K562 (cell line): ENCODE results near the gene BICD1. TPM values are rescaled to one million over a fixed set of nuclear protein-coding genes. Genes with fewer than 3 reads are reported as not detected.

Source experiments
- ATAC-seq: fragments of 200-7000 bp; cut with Tn5 transposase; 3 replicates; pipeline ENCODE4 v1.9.1; 2020; ENCODE audit warnings: moderate library complexity
- BruUV-seq: library from RNA; stranded (reverse); fragments of 400-500 nt; replicated peaks from 2 replicates; lab custom pipeline; 2021; lab: Mats Ljungman, UMichigan
- CTCF ChIA-PET: fragments of 300-600 bp; formaldehyde crosslinking; extraction: SDS; loops from one replicate; lab custom pipeline; 2021; ENCODE audit warnings: low intra/inter-chr PET ratio; lab: Yijun Ruan, JAX
- POLR2A ChIA-PET: fragments of 300-600, 350-650 bp; sonication (Branson Sonifier 250); formaldehyde crosslinking; extraction: SDS; loops from one replicate; lab custom pipeline; 2021; ENCODE audit warnings: antibody characterized with exemption, inconsistent platforms; lab: Yijun Ruan, JAX
- DNase-seq, 4 experiments: peaks; one replicate each; pipeline versions ENCODE4 v3.0.0 to v3.0.0-alpha.2; 2011 to 2018; ENCODE audit warnings: low spot score in 3 of 4, mixed read lengths in 3 of 4; ENCODE audit errors: extremely low read depth in 1 of 4
- FAIRE-seq: peaks from 2 replicates; lab custom pipeline; 2011; peaks lifted over from hg19 to GRCh38; lab: Jason Lieb, UNC
- H2AFZ ChIP-seq: 2 replicates; pipeline ENCODE4 v1.6.0; 2011; ENCODE audit warnings: low read depth, low read length, control low read depth, inconsistent platforms
- H3K27ac ChIP-seq: fragments of 200-600 bp; 3 replicates; pipeline ENCODE4 v1.8.0; 2011; ENCODE audit warnings: low read depth, mild to moderate bottlenecking, control low read depth, inconsistent platforms, low read length, moderate library complexity, mixed read lengths; ENCODE audit errors: extremely low read depth
- H3K27me3 ChIP-seq, 2 experiments: fragments of 300-600 bp in 1 of 2; 2 replicates in 1 of 2; 3 replicates in 1 of 2; pipeline versions ENCODE4 v1.6.0 to v1.8.0; 2011; ENCODE audit warnings: inconsistent platforms in 2 of 2, low read length in 2 of 2, mild to moderate bottlenecking in 1 of 2, mixed read lengths in 1 of 2, moderate library complexity in 1 of 2; ENCODE audit not compliant: control insufficient read depth in 2 of 2, insufficient read depth in 2 of 2
- H3K36me3 ChIP-seq: fragments of 300-600 bp; 3 replicates; pipeline ENCODE4 v1.8.0; 2011; ENCODE audit warnings: mild to moderate bottlenecking, low read length, inconsistent platforms; ENCODE audit not compliant: control insufficient read depth, insufficient read depth
- H3K4me1 ChIP-seq, 2 experiments: fragments of 200-600 bp in 1 of 2; replicated peaks in 1 of 2; 2 replicates in 1 of 2; 3 replicates in 1 of 2; pipeline versions ENCODE4 v1.5.1 to v1.8.0; 2011; ENCODE audit warnings: inconsistent platforms in 2 of 2, low read length in 2 of 2, mild to moderate bottlenecking in 1 of 2, mixed read lengths in 1 of 2, moderate library complexity in 1 of 2; ENCODE audit not compliant: control insufficient read depth in 2 of 2, insufficient read depth in 2 of 2
- H3K4me2 ChIP-seq: 2 replicates; pipeline ENCODE4 v1.6.1; 2011; ENCODE audit warnings: low read length, control low read depth, inconsistent platforms, mixed read lengths; ENCODE audit not compliant: insufficient read depth
- H3K4me3 ChIP-seq: fragments of 200-600 bp; sonication (generic), shearing (Covaris generic); 2 replicates; pipeline ENCODE4 v1.5.1; 2016; ENCODE audit warnings: control low read depth, inconsistent platforms
- H3K79me2 ChIP-seq: fragments of 200-600 bp; 3 replicates; pipeline ENCODE4 v1.8.0; 2011; ENCODE audit warnings: low read length, inconsistent platforms; ENCODE audit not compliant: control insufficient read depth, insufficient read depth
- H3K9ac ChIP-seq, 2 experiments: 2 replicates each; pipeline versions ENCODE4 v1.6.0 to v1.6.1; 2011; ENCODE audit warnings: low read depth in 2 of 2, low read length in 2 of 2, control low read depth in 1 of 2, inconsistent platforms in 1 of 2, mild to moderate bottlenecking in 1 of 2, mixed read lengths in 1 of 2; ENCODE audit not compliant: insufficient read depth in 1 of 2
- H3K9me1 ChIP-seq: one replicate; pipeline ENCODE4 v1.6.0; 2011; ENCODE audit warnings: inconsistent platforms, mild to moderate bottlenecking, low read length, moderate library complexity; ENCODE audit not compliant: control insufficient read depth, insufficient read depth
- H3K9me3 ChIP-seq: replicated peaks from 2 replicates; pipeline ENCODE4 v1.5.1; 2011; ENCODE audit warnings: low read depth, low read length, inconsistent platforms; ENCODE audit not compliant: control insufficient read depth, insufficient read depth
- H4K20me1 ChIP-seq: replicated peaks from 2 replicates; pipeline ENCODE4 v1.6.1; 2011; ENCODE audit warnings: low read length, inconsistent platforms, mixed read lengths; ENCODE audit not compliant: control insufficient read depth, insufficient read depth
- CREM ChIP-seq: IDR thresholded peaks from 2 replicates; pipeline ENCODE4 v1.6.1; 2014; ENCODE audit warnings: antibody characterized with exemption, low read depth
- MAZ ChIP-seq, 2 experiments: fragments of 450-650 bp in 1 of 2; sonication (generic) in 1 of 2; formaldehyde crosslinking; IDR thresholded peaks in 1 of 2; conservative IDR thresholded peaks in 1 of 2; 2 replicates each; pipeline versions ENCODE4 v1.4.0 to v1.5.0; 2020; ENCODE audit warnings: mild to moderate bottlenecking in 1 of 2, missing genetic modification reagents in 1 of 2
- NCOR1 ChIP-seq: fragments of 450-650 bp; IDR thresholded peaks from 2 replicates; pipeline ENCODE4 v1.6.1; 2016; ENCODE audit warnings: mild to moderate bottlenecking, moderate library complexity
- PATZ1 ChIP-seq: fragments of 250-450 bp; sonication (Bioruptor Pico); IDR thresholded peaks from 2 replicates; pipeline ENCODE4 v1.5.0; 2020; ENCODE audit warnings: mild to moderate bottlenecking, borderline replicate concordance
- ZNF639 ChIP-seq, 2 experiments: fragments of 200-800 bp in 1 of 2; sonication (Bioruptor generic) in 1 of 2; sonication (generic) in 1 of 2; formaldehyde crosslinking in 1 of 2; IDR thresholded peaks in 1 of 2; conservative IDR thresholded peaks in 1 of 2; 2 replicates each; pipeline versions ENCODE4 v1.5.0 to v1.6.1; 2016 to 2020; ENCODE audit warnings: missing compliant biosample characterization in 1 of 2, missing genetic modification characterization in 1 of 2, missing genetic modification reagents in 1 of 2
- WGBS: fragments of 100-300 bp; shearing (Covaris generic); methylation state at CpG from one replicate; pipeline ENCODE4 v1.1.6; 2016; ENCODE audit warnings: low coverage, mixed read lengths; ENCODE audit not compliant: insufficient coverage; ENCODE audit errors: missing lambda C conversion rate; 5-methylcytosine and 5-hydroxymethylcytosine counted together
- in situ Hi-C: fragments of 300-500 bp; cut with MboI; formaldehyde crosslinking; loops from 4 replicates; pipeline ENCODE4 v1.15.0; 2018; ENCODE audit warnings: inconsistent platforms, mixed read lengths
- intact Hi-C: fragments of 100-400 bp; cut with micrococcal nuclease; formaldehyde crosslinking; loops from 2 replicates; pipeline ENCODE4 v1.14.2; 2022
- polyA plus RNA-seq, 8 experiments: library from polyadenylated mRNA; depleted of rRNA in 4 of 8; stranded (reverse) in 5 of 8; unstranded in 3 of 8; fragments of >200 nt; fragmentation: Nextera tagmentation in 2 of 8; fragmentation: Illumina TruSeq in 1 of 8; extraction: Ambion mirVana in 2 of 8; extraction: Trizol in 1 of 8; gene quantifications; 2 replicates each; pipeline versions ENCODE4 v1.2.1 to v1.2.3, GENCODE V29; 2011 to 2014; ENCODE audit warnings: inconsistent platforms in 1 of 8, missing spikeins in 1 of 8
- total RNA-seq, 7 experiments: library from RNA; depleted of rRNA in 6 of 7; stranded (reverse); fragments of >200 nt in 6 of 7; fragmentation: Illumina TruSeq in 2 of 7; extraction: Trizol in 2 of 7; gene quantifications; 2 replicates each; pipeline versions ENCODE4 v1.2.1 to v1.2.3, GENCODE V29; 2011 to 2021; ENCODE audit warnings: low replicate concordance in 1 of 7

Gene BICD1
- total and polyA plus RNA-seq, 9 of the 15 experiments (the other 6 are each of a cell fraction or from before 2014, with no cell fraction given) = 3.5 to 21.1 (median 12.5) TPM

GRCh38 chr12:32242641-32243040 lies 136.0 kb downstream of the BICD1 start:
- ChIA-PET CTCF (no interaction called here), POLR2A (interaction anchor here (0.6 to 0.8 kb wide), 2 partner anchors 11 to 59 kb away, joined by 4 read pairs; no protein-coding TSS in a partner anchor)
- Histone ChIP-seq H3K79me2 (no peaks in the 10 kb centered on the region), H3K4me3 (no peak overlapping the region), H2AFZ (no peak overlapping the region), H3K27ac (no peak overlapping the region), H3K36me3 (no peaks in the 10 kb centered on the region), H4K20me1 (no peaks in the 10 kb centered on the region), H3K4me1 (no peaks in the 10 kb centered on the region), H3K27me3 (no peaks in the 10 kb centered on the region), H3K4me2 (no peak overlapping the region), H3K9me1 (no peaks in the 10 kb centered on the region), H3K9ac (no peak overlapping the region), H3K9me3 (no peaks in the 10 kb centered on the region)
- intact Hi-C loops = no loop called here
- DNase-seq (no peak), FAIRE-seq (no peak), ATAC-seq (no peak)
- 14% methylated on average over 2 of the region's 2 CpGs for WGBS
- TF ChIP-seq CREM = no peak
- TF ChIP-seq PATZ1 (CRISPR knock-in tag) = no peak
- no peak for TF ChIP-seq ZNF639 (CRISPR knock-in tag; conservative IDR thresholded peaks at IDR 0.05 in 1 of 2, IDR thresholded peaks at IDR 0.05 in 1 of 2)
- no peak for TF ChIP-seq NCOR1
- no peak for TF ChIP-seq MAZ (CRISPR knock-in tag; conservative IDR thresholded peaks at IDR 0.05 in 1 of 2, IDR thresholded peaks at IDR 0.05 in 1 of 2)
- in situ Hi-C loops = no loop called here
- BruUV-seq = no TSS peak
